HL-60 (cell line): ENCODE measurements around the gene AP4M1.

Experiments used
- GABPA ChIP-seq: IDR thresholded peaks from 2 replicates; pipeline ENCODE4 v1.6.1; 2012; ENCODE audit warnings: low read depth
- POLR2AphosphoS5 ChIP-seq: IDR thresholded peaks from 2 replicates; pipeline ENCODE4 v1.6.1; 2012; ENCODE audit warnings: low read depth
- TF ChIP-seq, protein P1 (sequence below): IDR thresholded peaks from one replicate; pipeline ENCODE4 v1.5.1; 2011; ENCODE audit warnings: low read length, control low read depth, inconsistent platforms; ENCODE audit not compliant: insufficient read depth

DNA sequence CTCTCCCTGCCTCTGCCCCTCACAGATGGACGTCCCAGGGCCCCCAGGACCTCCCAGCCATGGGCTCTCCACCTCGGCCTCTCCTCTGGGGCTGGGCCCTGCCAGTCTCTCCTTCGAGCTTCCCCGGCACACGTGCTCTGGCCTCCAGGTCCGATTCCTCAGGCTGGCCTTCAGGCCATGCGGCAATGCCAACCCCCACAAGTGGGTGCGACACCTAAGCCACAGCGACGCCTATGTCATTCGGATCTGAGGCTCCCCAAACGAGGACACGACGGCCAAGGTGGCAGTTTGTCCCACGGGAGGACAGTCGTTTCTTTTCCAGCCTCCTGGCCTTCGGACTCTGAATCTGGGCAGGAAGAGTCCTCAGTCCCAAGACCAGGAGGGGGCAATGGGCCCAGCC lies 5.2 kb downstream of the AP4M1 start:
- TF ChIP-seq, protein P1, sequence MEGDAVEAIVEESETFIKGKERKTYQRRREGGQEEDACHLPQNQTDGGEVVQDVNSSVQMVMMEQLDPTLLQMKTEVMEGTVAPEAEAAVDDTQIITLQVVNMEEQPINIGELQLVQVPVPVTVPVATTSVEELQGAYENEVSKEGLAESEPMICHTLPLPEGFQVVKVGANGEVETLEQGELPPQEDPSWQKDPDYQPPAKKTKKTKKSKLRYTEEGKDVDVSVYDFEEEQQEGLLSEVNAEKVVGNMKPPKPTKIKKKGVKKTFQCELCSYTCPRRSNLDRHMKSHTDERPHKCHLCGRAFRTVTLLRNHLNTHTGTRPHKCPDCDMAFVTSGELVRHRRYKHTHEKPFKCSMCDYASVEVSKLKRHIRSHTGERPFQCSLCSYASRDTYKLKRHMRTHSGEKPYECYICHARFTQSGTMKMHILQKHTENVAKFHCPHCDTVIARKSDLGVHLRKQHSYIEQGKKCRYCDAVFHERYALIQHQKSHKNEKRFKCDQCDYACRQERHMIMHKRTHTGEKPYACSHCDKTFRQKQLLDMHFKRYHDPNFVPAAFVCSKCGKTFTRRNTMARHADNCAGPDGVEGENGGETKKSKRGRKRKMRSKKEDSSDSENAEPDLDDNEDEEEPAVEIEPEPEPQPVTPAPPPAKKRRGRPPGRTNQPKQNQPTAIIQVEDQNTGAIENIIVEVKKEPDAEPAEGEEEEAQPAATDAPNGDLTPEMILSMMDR = no peak
- TF ChIP-seq GABPA (no peak), POLR2AphosphoS5 (no peak)
